T-helper 2 cell treated with Interferon-gamma antibody and Interleukin-4, amounts not matched to agents 100 ng/mL and 5 ng/mL, for 36 hours (primary cell): ENCODE results near the gene WDR20. TPM values are rescaled to one million over a fixed set of nuclear protein-coding genes. Genes with fewer than 3 reads are reported as not detected.
"Not testable (repeated sequence)": the region's sequence is repeated elsewhere in the genome, so short reads cannot be mapped to it uniquely, and the experiment has no call there.

Experiments
- intact Hi-C: fragments of 100-400 bp; cut with micrococcal nuclease; formaldehyde crosslinking; loops from one replicate; pipeline ENCODE4 v1.15.1; 2023
- total RNA-seq: library from RNA; stranded (reverse); gene quantifications from 2 replicates; pipeline ENCODE4 v1.2.3, GENCODE V29; 2022

Gene WDR20
- total RNA-seq, 1 donor from 2014 or later: 36.0 TPM

DNA sequence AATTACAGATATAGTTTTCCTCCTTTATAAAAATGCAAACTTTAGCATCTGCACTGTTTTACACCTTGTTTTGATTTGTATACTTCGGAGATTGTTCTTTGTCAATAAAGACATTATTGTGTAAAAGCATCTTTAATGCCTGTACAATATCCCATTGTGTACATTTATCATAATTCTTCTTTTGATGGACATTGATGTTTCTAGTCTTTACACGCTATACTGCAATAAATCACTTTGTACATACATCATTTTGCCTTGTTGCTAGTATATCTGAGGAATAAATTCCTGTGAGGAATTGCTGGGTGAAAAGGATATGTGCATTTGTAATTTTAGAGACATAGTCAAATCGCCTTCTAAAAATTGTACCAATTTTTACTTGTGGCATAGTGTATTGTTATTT lies 30.4 kb downstream of the WDR20 start:
- intact Hi-C loops: no loop called here

DNA sequence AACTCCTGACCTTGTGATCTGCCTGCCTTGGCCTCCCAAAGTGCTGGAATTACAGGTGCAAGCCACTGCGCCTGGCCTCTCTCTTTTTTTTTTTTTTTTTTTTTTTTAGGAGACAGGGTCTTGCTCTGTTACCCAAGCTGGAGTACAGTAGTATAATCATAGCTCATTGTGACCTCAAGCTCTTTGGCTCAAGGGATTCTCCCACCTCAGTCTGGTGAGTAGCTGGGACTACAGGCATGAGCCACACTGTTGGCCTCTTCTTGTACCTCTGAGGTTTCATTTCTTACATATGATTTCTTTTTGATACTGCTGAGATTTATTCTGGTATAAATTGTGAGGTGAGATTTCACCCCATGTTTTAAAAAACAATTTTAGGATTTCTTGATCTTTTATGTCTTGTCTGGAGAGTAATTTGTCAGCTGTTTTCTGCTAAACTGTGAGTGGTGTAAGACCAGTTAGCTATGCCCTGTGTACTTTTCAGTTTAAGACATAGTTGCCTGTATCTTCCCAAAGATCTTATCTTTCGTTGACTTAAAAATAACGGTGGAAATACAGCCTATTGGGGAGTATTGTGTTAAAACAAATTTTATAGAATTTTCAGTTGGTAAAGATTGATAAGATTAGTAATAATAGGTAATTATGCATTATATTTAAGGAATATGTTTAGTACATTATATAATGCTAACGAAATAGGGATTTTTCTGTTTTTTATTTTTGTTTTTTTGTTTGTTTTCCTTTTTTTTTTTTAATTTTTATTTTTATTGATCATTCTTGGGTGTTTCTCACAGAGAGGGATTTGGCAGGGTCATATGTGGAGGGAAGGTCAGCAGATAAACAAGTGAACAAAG lies 31.7 kb downstream of the WDR20 start:
- intact Hi-C loops: no loop called here

DNA sequence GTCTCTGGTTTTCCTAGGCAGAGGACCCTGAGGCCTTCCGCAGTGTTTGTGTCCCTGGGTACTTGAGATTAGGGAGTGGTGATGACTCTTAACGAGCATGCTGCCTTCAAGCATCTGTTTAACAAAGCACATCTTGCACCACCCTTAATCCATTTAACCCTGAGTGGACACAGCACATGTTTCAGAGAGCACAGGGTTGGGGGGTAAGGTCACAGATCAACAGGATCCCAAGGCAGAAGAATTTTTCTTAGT lies 32.2 kb downstream of the WDR20 start:
- intact Hi-C loops: not testable (repeated sequence)

DNA sequence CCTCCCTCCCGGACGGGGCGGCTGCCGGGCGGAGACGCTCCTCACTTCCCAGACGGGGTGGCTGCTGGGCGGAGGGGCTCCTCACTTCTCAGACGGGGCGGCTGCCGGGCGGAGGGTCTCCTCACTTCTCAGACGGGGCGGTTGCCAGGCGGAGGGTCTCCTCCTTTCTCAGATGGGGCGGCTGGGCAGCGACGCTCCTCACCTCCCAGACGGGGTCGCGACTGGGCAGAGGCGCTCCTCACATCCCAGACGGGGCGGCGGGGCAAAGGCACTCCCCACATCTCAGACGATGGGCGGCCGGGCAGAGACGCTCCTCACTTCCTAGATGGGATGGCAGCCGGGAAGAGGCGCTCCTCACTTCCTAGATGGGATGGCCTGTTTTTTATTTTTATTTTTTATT lies 33.0 kb downstream of the WDR20 start:
- intact Hi-C loops: not testable (repeated sequence)

DNA sequence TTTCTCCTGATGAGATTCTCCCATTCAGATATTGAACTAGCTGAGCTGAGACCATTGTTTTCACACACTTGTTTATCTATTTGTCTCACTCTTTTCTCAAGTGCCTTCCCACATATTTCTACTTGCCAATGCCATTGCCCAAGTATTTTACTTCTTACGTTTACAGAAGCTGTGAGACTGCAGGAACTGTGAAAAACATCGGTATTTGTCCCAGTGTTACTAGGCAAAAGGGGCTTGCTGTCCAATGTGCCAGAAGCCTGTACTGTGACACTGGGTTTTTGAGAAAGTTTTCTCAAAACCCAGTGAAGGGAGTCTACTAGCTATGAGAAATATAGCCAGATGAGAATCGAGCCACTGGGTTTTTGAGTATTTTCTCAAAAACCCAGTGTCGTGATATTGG lies 37.5 kb downstream of the WDR20 start:
- intact Hi-C loops: no loop called here

GRCh38 chr14:102178806-102179205 lies 39.1 kb downstream of the WDR20 start:
- intact Hi-C loops: no loop called here

DNA sequence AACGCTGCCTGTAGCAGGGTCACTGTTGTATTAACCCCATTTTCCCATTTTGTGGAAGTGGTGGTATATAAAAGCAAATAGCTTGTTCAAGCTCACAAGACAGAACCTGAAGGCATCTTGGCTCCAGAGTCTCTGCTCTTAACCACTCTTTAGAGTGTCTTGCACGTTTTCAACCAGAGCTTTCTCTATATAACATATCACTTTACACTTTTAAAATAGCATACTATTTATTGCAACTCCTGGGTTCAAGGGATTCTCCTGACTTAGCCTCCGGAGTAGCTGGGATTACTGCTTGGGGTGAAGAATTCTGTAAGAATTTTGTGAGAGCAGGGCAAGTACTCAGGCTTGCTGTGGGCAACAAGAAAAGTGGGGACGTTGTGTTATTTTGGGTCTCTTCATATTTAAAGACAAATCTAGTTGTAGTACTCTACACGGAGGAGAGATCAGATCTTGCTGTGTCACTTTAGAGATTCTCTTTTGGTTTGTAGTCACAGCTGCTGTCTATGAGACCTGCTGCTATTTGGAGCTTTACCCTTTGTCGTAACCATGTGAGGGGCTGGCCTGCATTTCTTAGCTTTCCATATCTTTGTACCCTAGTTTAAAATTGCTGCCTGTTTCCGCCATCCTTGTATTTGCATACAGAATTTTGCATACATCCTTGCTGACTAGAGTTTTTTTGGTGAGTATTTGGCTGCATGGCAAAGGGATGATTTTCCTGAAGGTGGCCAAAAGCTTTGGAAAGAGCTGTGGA lies 40.7 kb downstream of the WDR20 start:
- intact Hi-C loops: no loop called here

DNA sequence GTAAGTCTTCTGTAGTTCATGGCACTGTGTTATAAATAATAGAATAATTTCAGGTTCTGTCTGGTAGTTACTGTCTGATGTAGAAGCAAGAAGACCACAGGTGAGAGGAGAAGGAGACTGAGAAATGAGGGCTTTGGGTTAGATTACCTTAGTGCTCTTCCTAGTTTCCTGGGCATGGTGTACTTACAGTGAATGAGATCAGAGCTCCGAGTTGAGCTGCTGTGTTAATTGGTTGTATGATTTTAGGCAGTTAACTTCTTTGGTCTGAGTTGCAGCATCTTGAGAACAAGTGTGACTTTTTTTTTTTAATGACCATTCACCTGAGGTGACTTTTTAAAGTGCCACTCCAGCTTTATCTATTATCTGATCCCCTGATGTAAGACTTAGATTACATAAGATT lies 41.5 kb downstream of the WDR20 start:
- intact Hi-C loops: no loop called here

DNA sequence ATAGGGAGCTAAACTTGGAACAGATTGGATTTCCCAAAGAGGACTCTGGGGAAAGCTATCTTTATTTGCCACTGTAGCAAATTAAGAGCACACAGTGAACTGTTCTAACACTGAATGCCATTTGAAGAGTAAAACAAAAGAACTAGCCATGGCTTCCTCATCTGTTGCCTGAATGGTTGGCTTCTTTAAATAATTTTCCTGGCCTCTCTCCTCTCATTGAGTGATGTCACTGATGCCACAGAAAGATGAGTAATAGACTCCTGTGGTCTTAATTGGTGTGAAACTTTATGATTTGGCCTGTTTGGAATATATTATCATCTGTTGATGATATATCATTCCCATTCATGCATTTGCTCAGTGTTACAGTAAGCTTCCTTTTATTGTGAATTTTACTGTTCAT lies 42.5 kb downstream of the WDR20 start:
- intact Hi-C loops: no loop called here

DNA sequence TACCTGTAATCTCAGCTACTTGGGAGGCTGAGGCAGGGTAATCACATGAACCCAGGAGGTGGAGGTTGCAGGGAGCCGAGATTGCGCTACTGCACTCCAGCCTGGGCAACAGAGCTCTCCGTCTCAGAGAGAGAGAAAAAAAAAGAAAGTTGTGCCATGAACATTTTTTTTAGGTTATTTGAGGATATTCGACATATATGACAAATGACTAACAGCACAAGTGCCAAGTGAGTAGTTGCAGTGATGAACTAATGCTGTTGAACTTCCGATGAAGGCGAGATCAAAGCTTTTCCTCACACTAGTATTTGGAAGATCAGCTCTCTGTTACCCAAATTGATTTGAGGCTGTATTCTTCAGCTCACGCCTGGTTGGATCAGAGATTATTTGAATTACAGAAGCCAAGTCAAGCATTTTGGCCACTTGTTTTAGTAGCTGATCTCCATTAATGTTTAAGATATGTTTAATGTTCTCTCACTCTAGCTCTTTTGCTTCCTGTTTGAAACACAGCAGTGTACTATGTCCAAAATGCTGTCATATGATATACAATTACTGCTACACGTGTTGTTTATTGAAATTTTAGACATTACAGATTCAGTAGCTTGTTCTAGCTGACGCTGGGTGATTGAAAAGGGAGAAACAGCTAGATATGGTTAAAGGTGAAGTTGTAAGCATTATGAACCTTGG lies 43.4 kb downstream of the WDR20 start:
- intact Hi-C loops: no loop called here

GRCh38 chr14:102183886-102184285 lies 44.2 kb downstream of the WDR20 start:
- intact Hi-C loops: no loop called here

GRCh38 chr14:102184316-102185035 lies 44.8 kb downstream of the WDR20 start:
- intact Hi-C loops: no loop called here

DNA sequence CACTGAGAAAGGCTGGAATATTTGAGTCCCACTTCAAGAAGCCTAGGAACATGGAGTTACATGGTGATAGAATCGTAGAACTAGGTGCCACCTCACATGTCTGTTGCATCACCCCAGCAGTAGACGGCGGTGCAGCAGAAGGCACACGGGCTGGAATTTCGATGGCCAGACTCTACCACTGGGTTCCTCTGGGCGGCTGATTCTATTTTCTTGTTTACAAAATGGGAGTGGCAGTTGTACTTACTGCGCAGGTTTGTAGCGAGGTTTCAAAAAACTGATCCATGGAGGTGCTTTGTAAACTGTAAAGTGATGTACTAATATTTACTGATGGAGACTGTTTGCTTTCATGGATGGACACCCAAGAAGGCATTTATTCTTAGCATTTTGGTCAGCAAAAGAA lies 45.7 kb downstream of the WDR20 start:
- intact Hi-C loops: no loop called here

- intact Hi-C loops: no loop called here
These were observed 47.3 kb downstream of the WDR20 start for GRCh38 chr14:102187044-102187443.

- intact Hi-C loops: no loop called here
These were observed 47.9 kb downstream of the WDR20 start for GRCh38 chr14:102187568-102188001.

DNA sequence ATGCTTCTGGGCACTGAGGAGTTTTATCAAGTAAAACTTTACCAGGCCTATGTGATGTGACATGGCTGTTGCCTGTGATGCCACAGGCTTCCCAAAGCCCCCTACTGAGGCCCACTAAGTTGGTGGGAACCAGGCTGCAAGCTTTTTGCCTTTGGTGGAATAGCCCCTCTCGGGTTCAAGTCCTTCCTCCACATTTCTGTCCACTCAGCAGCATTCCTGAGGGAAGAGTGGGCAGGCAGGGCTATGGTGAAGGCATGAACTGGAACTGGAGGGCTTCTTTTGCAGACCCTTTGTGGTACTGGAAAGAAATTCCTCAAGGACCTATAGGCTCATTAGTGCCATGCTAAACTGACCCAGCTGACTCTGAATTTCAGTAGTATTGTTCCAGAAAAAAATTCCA lies 48.5 kb downstream of the WDR20 start:
- intact Hi-C loops: no loop called here

DNA sequence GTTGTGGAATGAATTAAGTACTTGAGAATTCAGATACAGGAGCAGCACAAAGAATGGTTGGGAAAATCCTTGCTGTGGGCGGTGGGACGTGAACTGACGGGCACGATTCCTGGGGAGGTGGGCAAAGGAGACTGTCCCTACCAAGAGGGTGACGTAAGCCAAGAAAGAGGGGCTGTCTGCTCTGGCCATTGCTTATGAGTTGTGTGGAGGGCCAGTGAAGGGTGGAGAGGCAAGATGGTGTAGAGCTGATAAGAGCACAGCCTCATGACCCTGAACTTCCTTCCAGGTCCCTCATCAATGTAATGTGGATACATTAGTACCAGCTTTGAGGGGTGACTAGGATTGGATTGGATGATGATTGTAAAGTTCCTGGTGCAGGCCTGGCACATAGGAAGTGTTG lies 50.2 kb downstream of the WDR20 start:
- intact Hi-C loops: no loop called here

GRCh38 chr14:102192840-102193502 lies 53.3 kb downstream of the WDR20 start:
- intact Hi-C loops: no loop called here

DNA sequence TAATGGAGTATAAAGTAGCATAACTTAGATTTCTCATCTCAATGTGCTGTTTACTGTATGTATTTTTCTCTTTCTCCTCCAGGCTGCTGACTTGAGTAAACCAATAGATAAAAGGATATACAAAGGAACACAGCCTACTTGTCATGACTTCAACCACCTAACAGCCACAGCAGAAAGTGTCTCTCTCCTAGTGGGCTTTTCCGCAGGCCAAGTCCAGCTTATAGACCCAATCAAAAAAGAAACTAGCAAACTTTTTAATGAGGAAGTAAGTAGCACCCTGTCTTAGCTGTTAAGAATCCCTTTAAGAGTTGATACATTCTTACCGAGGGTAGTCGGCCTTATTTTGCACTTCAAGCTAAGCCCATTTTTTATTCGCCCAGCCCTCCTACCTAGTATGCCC lies 55.2 kb downstream of the WDR20 start:
- intact Hi-C loops: no loop called here

GRCh38 chr14:102195446-102195845 lies 55.7 kb downstream of the WDR20 start:
- intact Hi-C loops: no loop called here
